OCI-LY7 (cell line): ENCODE data around the gene PYCARD.

ENCODE experiments used
- EZH2phosphoT487 ChIP-seq: fragments of 200-600 bp; sonication (generic); IDR thresholded peaks from 2 replicates; pipeline ENCODE4 v1.6.1; 2018; ENCODE audit warnings: low read depth, borderline replicate concordance, mild to moderate bottlenecking, mixed run types, antibody characterized with exemption, low read length, moderate library complexity, mixed read lengths
- TF ChIP-seq, protein P1 (sequence below): fragments of 200-600 bp; sonication (generic); conservative IDR thresholded peaks from 2 replicates; pipeline ENCODE4 v1.5.1; 2014; ENCODE audit warnings: mild to moderate bottlenecking, antibody characterized with exemption, low read length, moderate library complexity, mixed read lengths

DNA sequence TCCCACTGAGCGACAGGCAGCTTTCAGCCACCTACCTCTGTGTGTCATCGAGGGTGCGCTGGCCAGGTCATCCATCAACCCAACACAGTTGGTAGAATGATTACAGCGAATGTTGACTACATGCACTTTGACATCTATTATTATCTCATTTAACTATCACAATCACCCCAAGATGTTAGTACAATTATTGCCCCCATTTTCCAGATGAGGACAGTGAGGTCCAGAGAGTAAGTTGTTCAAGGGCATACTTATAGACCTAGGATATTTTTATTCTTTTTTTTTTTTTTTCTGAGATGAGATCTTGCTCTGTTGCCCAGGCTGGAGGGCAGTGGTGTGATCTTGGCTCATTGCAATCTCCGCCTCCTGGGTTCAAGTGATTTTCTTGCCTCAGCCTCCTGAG, 48.9 kb upstream of the PYCARD start:
- TF ChIP-seq, protein P1, sequence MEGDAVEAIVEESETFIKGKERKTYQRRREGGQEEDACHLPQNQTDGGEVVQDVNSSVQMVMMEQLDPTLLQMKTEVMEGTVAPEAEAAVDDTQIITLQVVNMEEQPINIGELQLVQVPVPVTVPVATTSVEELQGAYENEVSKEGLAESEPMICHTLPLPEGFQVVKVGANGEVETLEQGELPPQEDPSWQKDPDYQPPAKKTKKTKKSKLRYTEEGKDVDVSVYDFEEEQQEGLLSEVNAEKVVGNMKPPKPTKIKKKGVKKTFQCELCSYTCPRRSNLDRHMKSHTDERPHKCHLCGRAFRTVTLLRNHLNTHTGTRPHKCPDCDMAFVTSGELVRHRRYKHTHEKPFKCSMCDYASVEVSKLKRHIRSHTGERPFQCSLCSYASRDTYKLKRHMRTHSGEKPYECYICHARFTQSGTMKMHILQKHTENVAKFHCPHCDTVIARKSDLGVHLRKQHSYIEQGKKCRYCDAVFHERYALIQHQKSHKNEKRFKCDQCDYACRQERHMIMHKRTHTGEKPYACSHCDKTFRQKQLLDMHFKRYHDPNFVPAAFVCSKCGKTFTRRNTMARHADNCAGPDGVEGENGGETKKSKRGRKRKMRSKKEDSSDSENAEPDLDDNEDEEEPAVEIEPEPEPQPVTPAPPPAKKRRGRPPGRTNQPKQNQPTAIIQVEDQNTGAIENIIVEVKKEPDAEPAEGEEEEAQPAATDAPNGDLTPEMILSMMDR = no peak
- TF ChIP-seq EZH2phosphoT487 = no peak
